ENCODE results near the gene TTLL10. TPM values are rescaled to one million over a fixed set of nuclear protein-coding genes. Genes with fewer than 3 reads are reported as not detected.

Gene TTLL10
- total and polyA plus RNA-seq, 2 of the 8 experiments (the other 6 are each of a cell fraction or from before 2014, with no cell fraction given), result 1.1 to 1.7 TPM

GRCh38 chr1:1162597-1163537 is 10.8 kb upstream of the TTLL10 start:
- 78% methylated on average over 54 of the region's 73 CpGs; no CpG with 5 or more reads in 1 of the 2 experiments for WGBS, 2 experiments (ENCODE audit: extremely low coverage in 1 of 2, insufficient coverage in 1 of 2, insufficient read length in 1 of 2, insufficient replicate concordance in 2 of 2, low coverage in 1 of 2, low lambda C conversion rate in 2 of 2, missing lambda C conversion rate in 1 of 2)
- POLR2A ChIA-PET (ENCODE audit: partially characterized antibody), result interaction anchor here (1.1 to 3.8 kb wide), 3 partner anchors 12 to 30 kb away, joined by 3 to 15 read pairs (median 3); partner anchors contain the start of gene TTLL10
- no peak for TF ChIP-seq RAD21 (IDR thresholded peaks at IDR 0.05 in 1 of 2, conservative IDR thresholded peaks at IDR 0.05 in 1 of 2; ENCODE audit: low read depth in 2 of 2, low read length in 2 of 2)
- TF ChIP-seq BRCA1 (IDR thresholded peaks at IDR 0.05; ENCODE audit: low read depth, low read length), result no peak
- no peak for TF ChIP-seq CHD2 (IDR thresholded peaks at IDR 0.05; ENCODE audit: low read length)
- TF ChIP-seq HDAC2 (IDR thresholded peaks at IDR 0.05; ENCODE audit: borderline replicate concordance in 1 of 2, low read depth in 2 of 2, low read length in 2 of 2), result no peak
- no peak for TF ChIP-seq TAF1 (IDR thresholded peaks at IDR 0.05; ENCODE audit: low read depth, low read length)
- no peak for TF ChIP-seq SP1 (IDR thresholded peaks at IDR 0.05; ENCODE audit: low read depth, low read length)
- TF ChIP-seq SUZ12 (IDR thresholded peaks at IDR 0.05; ENCODE audit: low read length), result no peak
- no peak for TF ChIP-seq RBBP5 (IDR thresholded peaks at IDR 0.05; ENCODE audit: borderline replicate concordance, low read depth, low read length)
- no peak for TF ChIP-seq KDM4A (IDR thresholded peaks at IDR 0.05; ENCODE audit: low read depth, low read length, severe bottlenecking)
- no peak for TF ChIP-seq KDM5A (IDR thresholded peaks at IDR 0.05; ENCODE audit: low read length)

More at GRCh38 chr1:1162597-1163537, 10.8 kb upstream of the TTLL10 start:
- peak overlapping the region; percentile 69 for H3K56ac ChIP-seq (replicated peaks; ENCODE audit: insufficient read length, low read depth, low read length)
- H2BK120ac ChIP-seq (replicated peaks; ENCODE audit: low read depth, low read length), result peak overlapping the region; percentile 72
- no peaks in the 10 kb centered on the region for H3K36me3 ChIP-seq (ENCODE audit: control insufficient read depth in 2 of 4, insufficient read depth in 4 of 4, low read length in 3 of 4)
- no peaks in the 10 kb centered on the region for H3K9me3 ChIP-seq (ENCODE audit: insufficient read depth in 2 of 2, low read depth in 1 of 2, low read length in 1 of 2)
- H2AFZ ChIP-seq (ENCODE audit: low read length), result no peak overlapping the region
- DNase-seq (ENCODE audit: low read depth in 1 of 2, low spot score in 2 of 2) (no peak), FAIRE-seq (no peak)
- peak overlapping the region; percentile 15; the same call in 1 of the 2 replicates for H2BK20ac ChIP-seq (ENCODE audit: low read length)
- H3K23me2 ChIP-seq (ENCODE audit: low read depth, low read length), result peaks cover 9% of the 10 kb centered on the region; the same call in 1 of the 2 replicates
- H3K27ac ChIP-seq (ENCODE audit: low read depth, low read length), result no peak overlapping the region
- H3K79me1 ChIP-seq (ENCODE audit: low read depth, low read length), result no peaks in the 10 kb centered on the region; the same call in 1 of the 2 replicates
- no peak overlapping the region for H3K9ac ChIP-seq (replicated peaks in 1 of 4; ENCODE audit: extremely low read depth in 1 of 4, low read depth in 3 of 4, low read length in 3 of 4)
- peak overlapping the region; percentile 78; the same call in 1 of the 2 replicates for H2AK5ac ChIP-seq (ENCODE audit: low read depth, low read length)
- no peaks in the 10 kb centered on the region for H4K20me1 ChIP-seq (replicated peaks in 1 of 2; ENCODE audit: control insufficient read depth in 1 of 2, insufficient read depth in 2 of 2, low read length in 2 of 2)
- no peak overlapping the region for H3K14ac ChIP-seq (ENCODE audit: insufficient read length)
- peak overlapping the region; percentile 45 for H4K5ac ChIP-seq (ENCODE audit: insufficient read length, low read depth, low read length)
- peak overlapping the region in 1 of 4 experiments; percentile 43; a peak in 2 of 8 replicates for H3K4me3 ChIP-seq (ENCODE audit: extremely low read depth in 1 of 4, insufficient read depth in 2 of 4, low read depth in 3 of 4, low read length in 4 of 4)
- no peaks in the 10 kb centered on the region for H3K27me3 ChIP-seq (replicated peaks in 1 of 4; ENCODE audit: control insufficient read depth in 3 of 4, extremely low read depth in 1 of 4, insufficient read depth in 3 of 4, low read length in 3 of 4)
- H3K4me2 ChIP-seq (ENCODE audit: insufficient read depth in 1 of 2, low read depth in 2 of 2, low read length in 2 of 2), result peak overlapping the region; percentile 23 to 26; a peak in 3 of 4 replicates
- no peaks in the 10 kb centered on the region; a peak in 2 of 4 replicates for H3K79me2 ChIP-seq (ENCODE audit: control insufficient read depth in 1 of 2, insufficient read depth in 2 of 2, low read length in 2 of 2)
- CTCF ChIA-PET (ENCODE audit: partially characterized antibody), result interaction anchor here (0.6 to 2.2 kb wide), 4 partner anchors 18 to 241 kb away, joined by 3 to 10 read pairs (median 4); no protein-coding TSS in a partner anchor
- H3K18ac ChIP-seq (ENCODE audit: extremely low read depth, low read length), result peak overlapping the region; percentile 68
- H3K4me1 ChIP-seq (replicated peaks in 1 of 4; ENCODE audit: control insufficient read depth in 3 of 4, insufficient read depth in 4 of 4, low read length in 3 of 4), result peaks cover 0 to 41% (median 28%) of the 10 kb centered on the region in 4 experiments; a peak in 6 of 7 replicates
- peak overlapping the region; percentile 99 for H4K91ac ChIP-seq (replicated peaks; ENCODE audit: insufficient read length, low read length)
- peak overlapping the region; percentile 90; the same call in 1 of the 2 replicates for H2BK12ac ChIP-seq (ENCODE audit: low read depth, low read length)
- peak overlapping the region; percentile 91 for H4K8ac ChIP-seq (ENCODE audit: extremely low read depth, insufficient read depth, low read length)
- no peak overlapping the region for H3K23ac ChIP-seq (ENCODE audit: insufficient read length)
- peak overlapping the region; percentile 96 for H3K4ac ChIP-seq (replicated peaks; ENCODE audit: insufficient read length, low read depth, low read length)
- peak overlapping the region; percentile 88; the same call in 1 of the 2 replicates for H2BK5ac ChIP-seq (ENCODE audit: low read depth, low read length)
- peak overlapping the region; percentile 92; the same call in 1 of the 2 replicates for H2BK15ac ChIP-seq (ENCODE audit: low read length)

Data from H1 (cell line).